Activated naive CD4-positive, alpha-beta T cell treated with anti-CD3 and anti-CD28 coated beads, Interleukin-2, amount 50 U/mL, for 72 hours (primary cell): ENCODE measurements around the gene MDP1. TPM values are rescaled to one million over a fixed set of nuclear protein-coding genes. Genes with fewer than 3 reads are reported as not detected.

Experiments
- ATAC-seq, 2 donors: fragments of 150-1000 bp; cut with Tn5 transposase; 2 replicates each; pipeline ENCODE4 v1.10.0; 2021; ENCODE audit warnings: mild to moderate bottlenecking in 2 of 2, moderate library complexity in 2 of 2
- DNase-seq, 2 donors: peaks; one replicate each; pipeline ENCODE4 v3.0.0; 2021 to 2022; ENCODE audit warnings: low spot score in 2 of 2
- H3K27ac Mint-ChIP-seq, 2 donors: one replicate each; pipeline ENCODE4 v1.8.0; 2022; ENCODE audit warnings: mild to moderate bottlenecking in 2 of 2, mixed read lengths in 2 of 2
- H3K36me3 Mint-ChIP-seq, 2 donors: one replicate each; pipeline ENCODE4 v1.8.0; 2022; ENCODE audit warnings: mixed read lengths in 2 of 2
- H3K9me3 Mint-ChIP-seq, 2 donors: one replicate each; pipeline ENCODE4 v1.8.0; 2022; ENCODE audit warnings: mixed read lengths in 2 of 2
- total RNA-seq, 2 donors: library from RNA; stranded (reverse); gene quantifications; one replicate each; pipeline ENCODE4 v1.2.3, GENCODE V29; 2022

Gene MDP1
- total RNA-seq, 2 donors from 2014 or later: 5.5 to 7.4 TPM

GRCh38 chr14:24181371-24182077, 34.3 kb downstream of the MDP1 start:
- Mint-ChIP-seq H3K27ac (peak overlapping the region; percentile 60 to 82), H3K36me3 (peaks cover 0 to 6% of the 10 kb centered on the region in 2 donors), H3K9me3 (no peaks in the 10 kb centered on the region)
- DNase-seq (no peak), ATAC-seq (peak in 1 of 2 donors; percentile 6)

DNA sequence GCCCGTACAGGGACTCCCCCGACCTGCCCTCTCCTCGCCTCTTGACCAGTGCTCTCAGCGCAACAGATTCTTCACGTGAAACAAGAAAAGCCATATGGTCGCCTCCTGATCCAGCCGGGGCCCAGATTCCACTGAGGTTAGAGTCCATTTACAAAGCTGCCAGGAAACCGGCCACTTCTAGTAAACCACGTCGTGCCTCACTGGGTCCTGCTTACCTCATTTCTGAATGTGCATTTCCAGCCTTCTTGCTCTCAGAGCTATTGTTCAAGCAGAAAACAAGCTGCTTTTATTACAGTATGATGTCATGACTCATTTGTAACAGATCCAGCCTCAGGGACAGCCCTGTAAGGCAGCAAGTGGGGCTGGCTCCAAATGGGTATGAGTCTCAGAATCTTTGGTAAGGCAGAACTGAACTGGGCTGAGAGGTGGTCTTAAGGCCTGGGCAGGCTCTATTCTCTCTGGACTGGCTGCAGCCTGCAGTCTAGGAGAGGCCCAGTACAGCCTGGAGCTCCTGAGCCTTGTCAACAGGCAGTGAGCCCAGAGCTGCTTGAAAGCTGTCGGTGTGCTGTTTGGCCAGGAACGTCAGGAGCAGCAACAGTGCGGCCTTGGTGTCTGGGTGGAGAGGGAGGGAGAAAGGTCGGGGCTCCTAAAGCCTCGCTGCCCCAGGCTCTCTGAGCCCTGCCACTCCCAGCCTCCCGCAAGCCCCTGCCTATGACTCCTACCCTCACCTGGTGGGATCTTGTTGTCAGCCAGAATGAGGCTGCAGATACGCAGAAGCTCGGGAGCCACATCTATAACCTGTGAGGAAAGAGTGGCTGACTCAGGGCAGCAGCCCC, 35.7 kb downstream of the MDP1 start:
- ATAC-seq: no peak
- H3K36me3 Mint-ChIP-seq: peaks cover 0 to 6% of the 10 kb centered on the region in 2 donors
- no peaks in the 10 kb centered on the region for H3K9me3 Mint-ChIP-seq
- DNase-seq: no peak
- peak overlapping the region; percentile 50 to 75 for H3K27ac Mint-ChIP-seq

DNA sequence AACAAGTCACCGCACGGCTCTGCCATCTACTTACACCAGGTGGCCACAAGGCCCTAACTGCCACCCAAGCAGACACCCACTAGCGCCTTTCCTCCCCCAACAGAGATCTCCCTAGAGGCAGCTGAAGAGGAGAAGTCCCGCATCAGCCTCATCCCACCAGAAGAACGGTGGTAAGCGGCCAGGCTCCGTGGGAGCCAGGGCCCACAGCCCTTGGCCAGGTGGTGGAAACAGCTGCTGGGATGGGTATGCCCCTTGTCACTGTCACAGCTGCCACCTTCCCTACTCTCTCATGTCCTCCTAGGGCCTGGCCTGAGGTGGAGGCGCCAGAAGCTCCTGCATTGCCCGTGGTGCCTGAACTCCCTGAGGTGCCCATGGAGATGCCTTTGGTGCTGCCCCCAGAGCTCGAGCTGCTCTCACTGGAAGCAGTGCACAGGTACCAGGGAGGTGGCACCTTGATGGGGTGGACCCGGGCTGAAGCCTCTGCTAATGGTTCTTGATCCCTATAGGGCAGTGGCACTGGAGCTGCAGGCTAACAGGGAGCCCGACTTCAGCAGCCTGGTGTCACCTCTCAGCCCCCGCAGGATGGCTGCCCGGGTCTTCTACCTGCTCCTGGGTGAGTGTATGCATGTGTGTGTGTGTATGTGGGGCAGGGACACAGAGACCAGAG, 36.4 kb downstream of the MDP1 start:
- no peak for ATAC-seq
- H3K9me3 Mint-ChIP-seq: no peaks in the 10 kb centered on the region
- H3K36me3 Mint-ChIP-seq: peaks cover 0 to 6% of the 10 kb centered on the region in 2 donors
- DNase-seq: no peak
- H3K27ac Mint-ChIP-seq: peak overlapping the region; percentile 50 to 79

GRCh38 chr14:24178399-24179178, 37.3 kb downstream of the MDP1 start:
- peak overlapping the region in 1 of 2 donors; percentile 48 for H3K27ac Mint-ChIP-seq
- peaks cover 0 to 6% of the 10 kb centered on the region in 2 donors for H3K36me3 Mint-ChIP-seq
- no peak for ATAC-seq

GRCh38 chr14:24177891-24178290, 38.0 kb downstream of the MDP1 start:
- DNase-seq (no peak), ATAC-seq (no peak)
- Mint-ChIP-seq H3K9me3 (no peaks in the 10 kb centered on the region), H3K36me3 (peaks cover 6 to 12% of the 10 kb centered on the region in 2 donors), H3K27ac (peak overlapping the region in 1 of 2 donors; percentile 65)

More at GRCh38 chr14:24178399-24179178, 37.3 kb downstream of the MDP1 start:
- H3K9me3 Mint-ChIP-seq: no peaks in the 10 kb centered on the region
- no peak for DNase-seq

DNA sequence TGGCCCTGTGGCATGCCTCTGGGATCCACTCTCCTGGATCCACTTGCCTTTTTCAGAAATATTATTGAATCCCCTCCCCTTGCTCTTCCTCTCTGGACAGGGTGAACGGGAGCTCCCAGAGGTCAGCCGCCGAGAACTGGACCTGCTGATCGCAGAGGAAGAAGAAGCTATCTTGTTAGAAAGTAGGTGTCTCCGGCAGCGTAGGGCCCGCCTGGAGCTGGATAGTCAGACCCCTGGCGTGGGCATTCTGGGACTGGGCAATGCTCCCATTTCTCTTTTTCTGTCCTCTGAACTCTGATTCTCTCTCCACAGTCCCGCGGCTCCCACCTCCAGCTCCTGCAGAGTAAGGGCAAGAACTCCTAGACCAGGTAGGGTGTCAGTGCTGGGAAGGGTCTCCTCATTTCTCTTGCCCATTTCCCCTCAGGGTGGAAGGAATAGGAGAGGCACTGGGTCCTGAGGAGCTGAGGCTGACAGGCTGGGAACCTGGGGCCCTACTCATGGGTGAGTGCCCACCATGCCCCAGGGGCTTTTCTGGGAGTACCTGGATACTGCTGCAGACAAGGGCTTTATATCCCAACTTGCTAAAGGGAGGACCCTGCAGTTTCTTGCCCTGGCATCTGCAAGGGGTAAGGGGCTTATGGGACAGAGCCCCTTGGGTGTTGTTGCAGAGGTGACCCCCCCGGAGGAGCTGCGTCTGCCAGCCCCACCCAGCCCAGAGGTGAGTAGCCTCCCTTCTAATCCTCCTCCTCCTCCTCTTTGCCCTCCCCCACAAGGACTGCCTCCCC, 38.6 kb downstream of the MDP1 start:
- peaks cover 6 to 13% of the 10 kb centered on the region in 2 donors for H3K36me3 Mint-ChIP-seq
- DNase-seq: no peak
- H3K27ac Mint-ChIP-seq: peak overlapping the region; percentile 45 to 91
- H3K9me3 Mint-ChIP-seq: no peaks in the 10 kb centered on the region
- no peak for ATAC-seq

DNA sequence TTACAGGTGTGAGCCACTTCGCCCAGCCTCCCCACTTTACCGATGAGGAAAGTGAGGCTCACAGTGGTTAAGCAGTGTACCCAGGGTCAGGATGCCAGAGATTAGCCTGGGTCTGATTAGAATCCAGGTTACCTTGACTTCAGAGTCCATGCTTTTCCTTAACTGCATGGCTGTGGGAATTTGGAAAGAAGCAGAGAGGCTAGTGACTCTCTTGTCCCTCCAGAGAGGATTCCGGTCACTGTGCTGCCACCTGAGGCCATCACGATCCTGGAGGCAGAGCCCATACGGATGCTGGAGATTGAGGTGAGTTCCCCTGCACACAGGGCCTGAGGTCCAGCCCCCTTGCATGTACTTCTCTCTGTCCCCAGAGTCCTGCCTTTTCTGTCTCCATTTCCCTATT, 39.3 kb downstream of the MDP1 start:
- Mint-ChIP-seq H3K27ac (peak overlapping the region in 1 of 2 donors; percentile 45), H3K36me3 (peaks cover 7 to 13% of the 10 kb centered on the region in 2 donors), H3K9me3 (no peaks in the 10 kb centered on the region)
- ATAC-seq: no peak
- no peak for DNase-seq

DNA sequence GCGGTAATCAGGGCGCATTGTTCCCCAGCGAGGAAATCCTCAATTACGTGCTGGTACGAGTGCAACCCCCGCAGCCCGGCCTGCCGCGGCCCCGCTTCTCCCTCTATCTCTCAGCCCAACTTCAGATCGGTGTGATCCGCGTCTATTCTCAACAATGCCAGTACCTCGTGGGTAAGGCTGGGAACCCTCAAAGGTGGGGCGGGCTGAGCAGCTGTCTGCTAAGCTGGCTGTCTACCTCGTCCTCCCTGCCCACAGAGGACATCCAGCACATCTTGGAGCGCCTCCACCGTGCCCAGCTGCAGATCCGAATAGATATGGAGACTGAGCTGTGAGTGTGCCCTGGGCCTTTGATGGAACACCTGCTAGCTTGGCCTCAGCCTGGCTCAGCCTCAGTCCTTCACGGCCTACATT, 43.0 kb downstream of the MDP1 start:
- DNase-seq (no peak), ATAC-seq (no peak)
- Mint-ChIP-seq H3K9me3 (no peaks in the 10 kb centered on the region), H3K27ac (peak overlapping the region; percentile 73 to 85), H3K36me3 (peaks cover 13 to 28% of the 10 kb centered on the region in 2 donors)

- ATAC-seq (no peak), DNase-seq (no peak)
- H3K36me3 Mint-ChIP-seq: peaks cover 13 to 32% of the 10 kb centered on the region in 2 donors
- H3K9me3 Mint-ChIP-seq: no peaks in the 10 kb centered on the region
- H3K27ac Mint-ChIP-seq: peak overlapping the region; percentile 50 to 74
Measured at GRCh38 chr14:24172261-24172860, 43.5 kb downstream of the MDP1 start.

DNA sequence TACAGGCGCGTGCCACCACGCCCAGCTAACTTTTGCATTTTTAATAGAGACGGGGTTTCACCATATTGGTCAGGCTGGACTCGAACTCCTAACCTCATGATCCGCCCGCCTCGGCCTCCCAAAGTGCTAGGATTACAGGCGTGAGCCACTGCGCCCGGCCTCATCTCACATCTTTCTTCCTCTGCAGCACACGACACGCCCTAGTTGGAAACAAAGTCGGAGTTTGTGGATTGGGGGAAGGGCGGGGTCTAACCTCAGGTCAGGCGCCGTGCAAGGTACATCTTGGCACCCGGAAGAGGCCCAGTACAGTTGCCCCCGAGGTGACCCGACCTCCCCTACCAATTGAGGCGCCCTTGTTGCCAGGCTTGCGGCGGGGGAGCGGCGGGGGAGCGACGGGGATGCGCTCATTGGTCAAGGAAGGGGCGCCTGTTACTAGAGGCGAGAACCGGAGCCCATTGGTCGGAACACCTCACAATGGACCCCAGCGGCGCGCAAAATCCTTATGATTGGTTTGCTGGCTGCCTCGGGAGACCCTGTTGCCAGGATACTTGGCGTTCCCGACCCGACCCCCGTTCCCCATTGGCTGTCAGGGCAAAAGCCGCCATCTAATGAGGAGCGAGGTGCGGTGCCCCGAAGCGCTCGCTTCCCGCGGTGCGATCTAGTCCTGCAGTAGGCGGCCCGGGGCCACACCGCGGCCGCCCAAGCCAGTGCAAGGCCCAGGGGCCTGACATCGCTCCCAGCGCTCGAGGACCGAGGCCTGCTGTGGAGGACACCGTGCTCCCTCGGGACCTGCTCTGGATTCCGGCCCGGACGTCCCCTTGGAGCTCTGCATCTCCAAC, 44.2 kb downstream of the MDP1 start, which contains the start of gene REC8:
REC8 (plus strand) TSS at position 659 of the 839 bp plus-strand sequence. CDS start 473 bp downstream, outside the sequence.
- DNase-seq (peak; percentile 60 to 73), ATAC-seq (peak; percentile 74)
- Mint-ChIP-seq H3K27ac (peak within 1 kb of the TSS; percentile 74 to 95), H3K36me3 (peaks cover 13 to 37% of the 10 kb centered on the region in 2 donors), H3K9me3 (no peaks in the 10 kb centered on the region)

DNA sequence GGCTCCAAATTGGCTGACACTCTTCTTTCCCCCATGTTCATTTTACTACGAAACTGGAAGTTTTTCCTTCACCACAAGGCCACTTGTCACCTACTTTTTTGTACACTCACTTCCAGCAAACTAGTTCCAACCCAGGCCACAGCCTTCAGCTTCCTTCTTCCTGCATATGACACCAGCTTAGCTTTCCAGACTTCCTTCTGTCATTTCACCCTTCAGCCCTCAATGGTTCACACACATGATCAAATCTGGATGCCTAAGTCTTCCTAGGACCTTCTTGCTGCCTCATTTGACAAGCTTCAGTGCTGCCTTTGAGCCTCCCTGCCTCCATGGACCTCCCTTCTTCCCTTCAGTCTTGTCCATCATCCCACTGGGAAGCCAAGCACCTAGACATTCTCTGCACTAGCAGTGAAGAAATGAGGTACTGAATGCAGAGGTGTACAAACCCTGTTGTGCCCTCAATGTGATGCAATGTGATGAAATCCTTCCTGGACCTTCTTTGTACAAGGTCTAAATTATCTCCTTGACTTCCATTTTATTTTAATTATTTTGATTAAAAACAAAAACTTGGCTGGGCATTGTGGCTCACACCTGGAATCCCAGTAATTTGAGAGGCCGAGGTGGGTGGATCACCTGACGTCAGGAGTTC, 48.3 kb downstream of the MDP1 start:
- H3K36me3 Mint-ChIP-seq: peaks cover 16 to 67% of the 10 kb centered on the region in 2 donors
- no peaks in the 10 kb centered on the region for H3K9me3 Mint-ChIP-seq
- DNase-seq (no peak), ATAC-seq (no peak)
- H3K27ac Mint-ChIP-seq: peak overlapping the region; percentile 72 to 95

DNA sequence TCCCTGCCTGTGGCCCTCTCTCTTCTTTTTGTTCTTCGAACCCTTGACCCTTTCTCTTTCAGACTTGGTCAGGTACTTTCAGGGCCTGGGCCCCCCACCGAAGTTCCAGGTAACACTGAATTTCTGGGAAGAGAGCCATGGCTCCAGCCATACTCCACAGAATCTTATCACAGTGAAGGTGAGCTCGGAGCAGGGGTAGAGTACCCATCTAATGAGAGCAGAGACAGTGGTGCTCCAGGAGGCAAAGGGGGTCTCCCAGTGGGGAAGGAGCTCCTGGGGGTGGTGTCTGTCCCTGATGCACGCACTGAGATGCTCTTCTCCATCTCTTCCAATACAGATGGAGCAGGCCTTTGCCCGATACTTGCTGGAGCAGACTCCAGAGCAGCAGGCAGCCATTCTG, 50.1 kb downstream of the MDP1 start:
- Mint-ChIP-seq H3K27ac (peak overlapping the region; percentile 72 to 90), H3K36me3 (peaks cover 34 to 77% of the 10 kb centered on the region in 2 donors), H3K9me3 (no peaks in the 10 kb centered on the region)
- ATAC-seq (no peak), DNase-seq (no peak)

DNA sequence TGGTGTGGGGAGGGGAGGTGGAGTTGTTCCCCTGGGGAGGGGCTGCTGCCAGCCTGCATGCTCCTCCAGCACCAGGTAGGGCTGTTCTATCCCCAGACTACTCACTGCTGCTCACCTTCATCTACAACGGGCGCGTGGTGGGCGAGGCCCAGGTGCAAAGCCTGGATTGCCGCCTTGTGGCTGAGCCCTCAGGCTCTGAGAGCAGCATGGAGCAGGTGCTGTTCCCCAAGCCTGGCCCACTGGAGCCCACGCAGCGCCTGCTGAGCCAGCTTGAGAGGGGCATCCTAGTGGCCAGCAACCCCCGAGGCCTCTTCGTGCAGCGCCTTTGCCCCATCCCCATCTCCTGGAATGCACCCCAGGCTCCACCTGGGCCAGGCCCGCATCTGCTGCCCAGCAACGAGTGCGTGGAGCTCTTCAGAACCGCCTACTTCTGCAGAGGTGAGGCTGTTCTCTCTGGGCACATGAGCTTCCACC, 51.3 kb downstream of the MDP1 start:
- Mint-ChIP-seq H3K36me3 (peaks cover 38 to 81% of the 10 kb centered on the region in 2 donors), H3K9me3 (no peaks in the 10 kb centered on the region), H3K27ac (peak overlapping the region; percentile 100)
- ATAC-seq: no peak
- DNase-seq: no peak
